Measurements from ENCODE around the gene AICDA.
"Not testable (repeated sequence)": the region's sequence is repeated elsewhere in the genome, so short reads cannot be mapped to it uniquely, and the experiment has no call there.

AICDA gene

DNA sequence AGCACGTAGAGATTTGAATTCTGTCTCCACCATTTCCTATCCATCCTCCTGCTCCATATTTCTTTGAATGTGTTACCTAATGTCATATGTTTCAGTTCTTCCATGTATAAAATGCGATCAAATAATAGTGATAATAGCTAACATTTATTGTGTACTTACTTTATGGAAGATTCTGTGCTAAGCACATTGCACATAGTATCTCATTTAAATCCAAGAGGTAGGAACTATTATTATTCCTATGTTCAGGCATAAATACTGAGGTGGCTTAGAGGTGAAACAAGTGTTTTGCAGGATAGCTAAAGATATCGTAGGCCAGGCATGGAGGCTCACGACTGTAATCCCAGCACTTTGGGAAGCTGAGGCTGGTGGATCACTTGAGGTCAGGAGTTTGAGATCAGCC, 17.5 kb upstream of the AICDA start:
- TF ChIP-seq, protein P1, sequence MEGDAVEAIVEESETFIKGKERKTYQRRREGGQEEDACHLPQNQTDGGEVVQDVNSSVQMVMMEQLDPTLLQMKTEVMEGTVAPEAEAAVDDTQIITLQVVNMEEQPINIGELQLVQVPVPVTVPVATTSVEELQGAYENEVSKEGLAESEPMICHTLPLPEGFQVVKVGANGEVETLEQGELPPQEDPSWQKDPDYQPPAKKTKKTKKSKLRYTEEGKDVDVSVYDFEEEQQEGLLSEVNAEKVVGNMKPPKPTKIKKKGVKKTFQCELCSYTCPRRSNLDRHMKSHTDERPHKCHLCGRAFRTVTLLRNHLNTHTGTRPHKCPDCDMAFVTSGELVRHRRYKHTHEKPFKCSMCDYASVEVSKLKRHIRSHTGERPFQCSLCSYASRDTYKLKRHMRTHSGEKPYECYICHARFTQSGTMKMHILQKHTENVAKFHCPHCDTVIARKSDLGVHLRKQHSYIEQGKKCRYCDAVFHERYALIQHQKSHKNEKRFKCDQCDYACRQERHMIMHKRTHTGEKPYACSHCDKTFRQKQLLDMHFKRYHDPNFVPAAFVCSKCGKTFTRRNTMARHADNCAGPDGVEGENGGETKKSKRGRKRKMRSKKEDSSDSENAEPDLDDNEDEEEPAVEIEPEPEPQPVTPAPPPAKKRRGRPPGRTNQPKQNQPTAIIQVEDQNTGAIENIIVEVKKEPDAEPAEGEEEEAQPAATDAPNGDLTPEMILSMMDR (conservative IDR thresholded peaks at IDR 0.05; ENCODE audit: low read depth, low read length) = no peak
- no peak overlapping the region for H3K4me3 ChIP-seq (ENCODE audit: low read length)

DNA sequence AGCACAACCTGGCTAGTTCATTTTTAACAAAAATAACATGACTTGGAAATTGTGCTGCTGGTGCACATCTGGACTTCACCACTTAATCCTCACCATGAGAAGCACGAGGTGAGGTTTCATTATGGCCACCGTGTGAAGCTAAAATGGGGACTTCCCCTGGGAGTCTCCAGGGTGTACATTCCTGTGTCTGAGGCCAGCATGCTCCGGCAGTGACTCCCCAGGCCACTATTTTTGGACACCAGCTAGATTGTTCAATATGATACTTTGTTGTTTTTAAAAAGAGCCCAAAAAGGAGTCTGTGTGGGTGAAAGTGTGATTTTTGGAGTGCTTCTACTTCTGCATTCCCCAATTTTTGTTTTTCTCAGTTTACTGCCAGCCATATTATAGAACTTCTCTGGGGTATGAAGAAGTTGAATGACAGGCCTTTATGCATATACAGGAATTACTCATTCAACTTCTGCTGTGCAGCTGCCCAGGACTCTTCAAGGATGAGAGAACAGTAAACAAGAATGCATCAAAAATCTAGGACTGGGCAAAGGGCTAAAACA, 16.9 kb upstream of the AICDA start:
- no peak for DNase-seq (ENCODE audit: low read depth)
- no peak overlapping the region for H3K4me3 ChIP-seq (ENCODE audit: low read length)
- TF ChIP-seq, protein P1 (conservative IDR thresholded peaks at IDR 0.05; ENCODE audit: low read depth, low read length) = no peak

More for the DNA sequence above, 17.5 kb upstream of the AICDA start:
- DNase-seq (ENCODE audit: low read depth) = no peak

DNA sequence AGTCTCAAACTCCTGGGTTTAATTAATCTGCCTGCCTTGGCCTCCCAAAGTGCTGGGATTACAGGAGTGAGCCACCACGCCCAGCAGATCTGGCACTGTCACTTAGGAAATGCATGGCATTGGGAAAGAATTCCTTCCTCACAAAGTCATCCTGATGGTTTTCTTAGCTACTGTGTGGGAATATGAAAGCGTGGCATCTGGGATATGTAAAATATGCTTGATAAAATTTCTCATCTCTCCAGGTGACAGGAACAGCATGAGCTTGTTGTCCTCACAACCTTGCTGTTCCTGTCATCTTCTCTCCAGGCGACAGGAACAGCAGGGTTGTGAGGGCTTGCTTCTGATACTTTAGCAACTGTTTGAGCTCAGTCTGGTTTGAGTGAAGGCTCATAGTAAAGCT, 16.1 kb upstream of the AICDA start:
- DNase-seq (ENCODE audit: low read depth) = no peak
- no peak overlapping the region for H3K4me3 ChIP-seq (ENCODE audit: low read length)
- TF ChIP-seq, protein P1 (conservative IDR thresholded peaks at IDR 0.05; ENCODE audit: low read depth, low read length) = no peak

DNA sequence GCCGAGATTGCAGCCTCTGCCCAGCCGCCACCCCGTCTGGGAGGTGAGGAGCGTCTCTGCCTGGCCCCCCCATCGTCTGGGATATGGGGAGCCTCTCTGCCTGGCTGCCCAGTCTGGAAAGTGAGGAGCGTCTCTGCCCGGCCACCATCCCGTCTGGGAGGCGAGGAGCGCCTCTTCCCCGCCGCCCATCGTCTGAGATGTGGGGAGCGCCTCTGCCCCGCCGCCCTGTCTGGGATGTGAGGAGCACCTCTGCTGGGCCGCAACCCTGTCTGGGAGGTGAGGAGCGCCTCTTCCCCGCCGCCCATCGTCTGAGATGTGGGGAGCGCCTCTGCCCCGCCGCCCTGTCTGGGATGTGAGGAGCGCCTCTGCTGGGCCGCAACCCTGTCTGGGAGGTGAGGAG, 12.1 kb upstream of the AICDA start:
- not testable (repeated sequence) for H3K4me3 ChIP-seq (ENCODE audit: low read length); DNase-seq (ENCODE audit: low read depth)

DNA sequence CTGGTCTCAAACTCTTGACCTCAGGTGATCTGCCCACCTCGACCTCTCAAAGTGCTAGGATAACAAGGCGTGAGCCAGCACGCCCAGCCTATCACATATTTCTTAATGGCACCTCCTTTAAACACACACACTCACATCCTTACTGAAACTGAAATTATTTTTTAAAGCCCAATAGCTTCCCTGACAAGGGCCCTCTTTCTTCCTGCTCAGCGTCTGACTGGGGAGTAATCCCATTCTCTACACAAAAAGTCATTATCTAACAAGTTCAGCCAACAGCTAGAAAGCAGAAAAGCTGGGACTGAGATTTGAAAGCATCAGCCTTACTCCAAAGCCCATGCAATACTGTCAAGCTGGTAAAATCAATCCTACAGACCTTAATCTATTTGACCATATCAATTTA, 10.0 kb upstream of the AICDA start:
- no peak for DNase-seq (ENCODE audit: low read depth)
- TF ChIP-seq, protein P1 (conservative IDR thresholded peaks at IDR 0.05; ENCODE audit: low read depth, low read length) = no peak
- H3K4me3 ChIP-seq (ENCODE audit: low read length) = no peak overlapping the region

DNA sequence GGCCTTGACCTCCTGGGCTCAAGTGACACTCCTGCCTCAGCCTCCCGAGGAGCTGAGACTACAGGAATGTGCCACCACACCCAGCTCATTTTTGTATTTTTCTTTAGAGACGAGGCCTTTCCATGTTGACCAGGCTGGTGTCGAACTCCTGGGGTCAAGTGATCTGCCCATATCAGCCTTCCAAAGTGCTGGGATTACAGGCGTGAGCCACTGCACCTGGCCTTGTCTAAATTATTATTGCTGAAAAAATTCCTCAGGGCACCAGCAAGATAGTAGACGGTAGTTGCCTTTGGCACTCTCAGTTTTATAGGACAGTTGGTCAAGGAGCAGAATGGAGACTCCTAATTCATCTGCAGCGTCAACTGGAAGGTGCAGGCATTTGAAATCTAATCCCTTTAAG, 2.5 kb upstream of the AICDA start:
- TF ChIP-seq, protein P1 (conservative IDR thresholded peaks at IDR 0.05; ENCODE audit: low read depth, low read length) = no peak
- DNase-seq (ENCODE audit: low read depth) = no peak
- no peak overlapping the region for H3K4me3 ChIP-seq (ENCODE audit: low read length)

DNA sequence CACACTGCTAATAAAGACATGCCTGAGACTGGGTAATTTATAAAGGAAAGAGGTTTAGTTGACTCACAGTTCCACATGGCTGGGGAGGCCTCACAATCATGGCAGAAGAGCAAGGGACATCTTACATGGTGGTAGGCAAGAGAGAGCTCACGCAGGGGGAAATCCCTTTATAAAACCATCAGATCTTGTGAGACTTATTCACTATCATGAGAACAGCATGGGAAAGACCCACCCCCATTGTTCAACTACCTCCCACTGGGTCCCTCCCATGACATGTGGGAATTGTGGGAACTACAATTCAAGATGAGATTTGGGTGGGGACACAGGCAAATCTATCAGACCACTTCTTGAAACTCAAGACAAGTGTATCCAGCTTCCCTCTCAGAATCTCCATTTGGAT, 1.2 kb upstream of the AICDA start:
- not testable (repeated sequence) for DNase-seq (ENCODE audit: low read depth); H3K4me3 ChIP-seq (ENCODE audit: low read length)

DNA sequence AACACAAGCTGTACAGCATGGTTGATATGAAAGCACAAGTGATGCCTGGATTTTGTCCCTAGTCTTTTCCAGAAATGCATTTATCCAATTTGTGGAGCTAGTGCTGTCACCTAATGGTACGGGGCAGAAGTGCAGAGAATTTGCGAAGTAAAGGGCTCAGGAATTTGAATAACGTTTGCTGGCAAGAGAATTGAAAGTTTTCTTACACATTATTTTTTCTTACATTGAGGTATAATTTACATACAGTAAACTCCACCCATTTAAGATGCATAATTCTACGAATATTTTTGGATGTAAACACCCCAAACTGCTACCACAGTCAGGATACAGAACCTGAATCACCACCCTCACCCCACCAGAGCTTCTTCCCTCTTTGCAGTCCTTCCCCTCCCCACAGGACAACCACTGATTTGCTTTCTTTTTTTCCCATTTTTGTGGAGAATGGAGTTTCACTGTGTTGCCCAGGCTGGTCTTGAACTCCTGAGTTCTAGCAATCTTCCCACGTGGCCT, 3.5 kb downstream of the AICDA start:
- peak; percentile 12 for DNase-seq (ENCODE audit: low read depth)
- H3K4me3 ChIP-seq (ENCODE audit: low read length) = no peak overlapping the region

More for the DNA sequence above, 3.5 kb downstream of the AICDA start:
- TF ChIP-seq, protein P1 (conservative IDR thresholded peaks at IDR 0.05; ENCODE audit: low read depth, low read length) = peak; percentile 81
